DMS153 (cell line): ENCODE data around the gene OR10G4.
"Not testable (repeated sequence)": the region's sequence is repeated elsewhere in the genome, so short reads cannot be mapped to it uniquely, and the experiment has no call there.

ENCODE experiments used
- DNase-seq: peaks from one replicate; lab custom pipeline; 2025; lab: John Stamatoyannopoulos, UW

The OR10G4 gene, protein sequence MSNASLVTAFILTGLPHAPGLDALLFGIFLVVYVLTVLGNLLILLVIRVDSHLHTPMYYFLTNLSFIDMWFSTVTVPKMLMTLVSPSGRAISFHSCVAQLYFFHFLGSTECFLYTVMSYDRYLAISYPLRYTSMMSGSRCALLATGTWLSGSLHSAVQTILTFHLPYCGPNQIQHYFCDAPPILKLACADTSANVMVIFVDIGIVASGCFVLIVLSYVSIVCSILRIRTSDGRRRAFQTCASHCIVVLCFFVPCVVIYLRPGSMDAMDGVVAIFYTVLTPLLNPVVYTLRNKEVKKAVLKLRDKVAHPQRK

DNA sequence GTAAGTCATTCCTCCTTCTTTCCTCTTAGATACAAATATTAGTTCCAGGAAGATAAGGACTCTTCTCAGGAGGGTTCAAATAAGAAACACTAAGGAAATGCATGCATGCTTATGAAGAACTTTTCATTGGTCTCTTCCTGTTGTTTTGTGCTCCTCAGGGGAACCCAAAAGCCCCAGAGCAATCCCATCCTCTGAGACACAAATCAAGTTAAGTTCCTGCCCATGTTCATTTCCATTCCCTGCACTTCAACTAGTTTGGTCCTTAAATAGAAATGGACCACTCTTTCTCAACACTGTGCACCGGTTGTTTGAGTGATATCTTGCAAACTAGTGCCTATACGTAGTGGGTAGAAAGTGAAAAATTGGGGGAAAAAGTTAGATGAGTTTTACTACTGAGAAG, at the start of gene OR10G4:
OR10G4 (plus strand) TSS at position 301 of the 400 bp plus-strand sequence. CDS start 2,578 bp downstream, outside the sequence.
- no peak for DNase-seq

- DNase-seq = no peak
Measured at GRCh38 chr11:123973816-123974215, 39.0 kb upstream of the OR10G4 start.

DNA sequence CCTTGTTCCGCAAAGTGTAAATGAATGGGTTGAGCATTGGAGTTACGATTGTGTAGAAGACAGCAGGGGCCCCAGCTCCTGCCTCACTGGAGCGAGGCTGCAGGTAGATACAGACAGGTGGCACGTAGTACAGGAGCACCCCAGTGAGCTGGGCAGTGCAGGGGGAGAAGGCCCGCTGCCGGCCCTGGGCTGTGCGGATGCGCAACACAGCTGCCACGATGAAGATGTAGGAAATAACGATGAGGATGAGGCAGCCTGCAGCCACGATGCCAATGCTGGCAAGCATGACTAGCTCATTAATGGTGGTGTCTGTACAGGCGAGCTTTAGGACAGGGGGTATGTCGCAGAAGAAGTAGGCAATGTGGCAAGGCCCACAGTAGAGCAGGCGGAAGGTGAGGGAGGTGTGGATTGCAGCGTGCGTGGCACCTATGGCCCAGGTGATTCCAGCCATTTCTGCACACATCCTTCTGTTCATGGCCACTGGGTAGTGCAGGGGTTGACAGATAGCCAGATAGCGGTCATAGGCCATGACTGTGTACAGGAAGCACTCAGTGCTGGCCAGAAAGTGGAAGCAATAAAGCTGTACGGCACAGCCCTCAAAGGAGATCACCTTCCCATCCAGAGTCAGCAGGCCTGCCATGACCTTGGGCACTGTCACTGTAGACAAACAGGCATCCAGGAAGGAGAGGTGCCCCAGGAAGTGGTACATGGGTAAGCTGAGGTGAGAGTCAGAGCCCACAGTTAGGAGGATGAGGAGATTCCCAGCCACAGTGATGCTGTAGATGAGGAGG, 35.8 kb upstream of the OR10G4 start:
- no peak for DNase-seq

- no peak for DNase-seq
Measured at GRCh38 chr11:123977731-123978347, 35.0 kb upstream of the OR10G4 start, which contains the start of gene OR10S1. Gene OR10S1, minus strand, starts transcription at chr11:123977781. Its CDS starts 117 bp downstream, at chr11:123977664.

- no peak for DNase-seq
Measured at GRCh38 chr11:123979311-123979710, 33.5 kb upstream of the OR10G4 start.

DNA sequence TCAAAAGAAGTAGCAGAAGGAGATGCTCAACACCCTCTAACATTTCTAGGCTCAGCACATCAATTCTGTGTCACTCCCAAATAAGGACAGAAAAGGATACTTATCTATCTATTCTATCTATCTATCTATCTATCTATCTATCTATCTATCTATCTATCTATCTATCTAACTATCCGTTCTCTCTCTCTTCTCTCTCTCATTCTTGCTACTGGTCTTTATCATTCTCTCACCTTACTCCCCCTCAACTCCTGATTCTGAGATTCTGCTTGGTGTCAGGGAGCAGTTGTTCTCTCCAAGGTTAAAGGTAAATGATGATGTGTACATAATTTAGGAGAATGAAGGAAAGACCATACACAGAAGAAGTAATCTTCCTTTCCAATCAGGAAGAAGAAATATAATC, 17.7 kb upstream of the OR10G4 start, which contains the start of gene OR10G6:
OR10G6 (minus strand) TSS at position 43 of the 400 bp plus-strand sequence; CDS start at position 43, 0 bp downstream.
- DNase-seq = no peak

- not testable (repeated sequence) for DNase-seq
Measured at GRCh38 chr11:124015837-124016236, 3.0 kb downstream of the OR10G4 start.

GRCh38 chr11:124026498-124026897, 13.7 kb downstream of the OR10G4 start, which contains the start of gene OR10G8:
Gene OR10G8, plus strand, starts transcription at chr11:124026798. Its CDS starts 2,825 bp downstream, at chr11:124029623.
- no peak for DNase-seq

GRCh38 chr11:124036666-124037065, 23.9 kb downstream of the OR10G4 start:
- DNase-seq = no peak

DNA sequence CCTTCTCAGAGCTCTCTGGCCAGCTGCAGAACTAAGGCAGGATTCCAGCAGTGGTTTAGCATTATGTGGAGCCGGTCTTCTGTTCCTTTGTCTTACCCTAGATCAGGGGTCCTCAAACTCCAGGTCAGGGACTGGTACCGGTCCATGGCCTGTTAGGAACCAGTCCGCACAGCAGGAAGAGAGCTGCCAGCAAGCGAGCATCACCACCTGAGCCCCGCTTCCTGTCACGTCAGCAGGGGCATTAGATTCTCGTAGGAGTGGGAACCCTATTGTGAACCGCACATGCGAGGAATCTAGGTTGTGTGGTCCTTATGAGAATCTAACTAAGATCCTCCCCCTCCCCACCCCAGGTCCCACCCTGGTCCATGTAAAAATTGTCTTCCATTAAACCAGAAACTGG, 26.8 kb downstream of the OR10G4 start:
- no peak for DNase-seq

GRCh38 chr11:124041254-124041653, 28.5 kb downstream of the OR10G4 start, which contains the start of gene OR10G7:
Gene OR10G7, minus strand, starts transcription at chr11:124041325. Its CDS starts 2,324 bp downstream, at chr11:124039001.
- no peak for DNase-seq

- no peak for DNase-seq
Measured at GRCh38 chr11:124043420-124043819, 30.6 kb downstream of the OR10G4 start.

- no peak for DNase-seq
Measured at GRCh38 chr11:124050748-124051147, 38.0 kb downstream of the OR10G4 start.

DNA sequence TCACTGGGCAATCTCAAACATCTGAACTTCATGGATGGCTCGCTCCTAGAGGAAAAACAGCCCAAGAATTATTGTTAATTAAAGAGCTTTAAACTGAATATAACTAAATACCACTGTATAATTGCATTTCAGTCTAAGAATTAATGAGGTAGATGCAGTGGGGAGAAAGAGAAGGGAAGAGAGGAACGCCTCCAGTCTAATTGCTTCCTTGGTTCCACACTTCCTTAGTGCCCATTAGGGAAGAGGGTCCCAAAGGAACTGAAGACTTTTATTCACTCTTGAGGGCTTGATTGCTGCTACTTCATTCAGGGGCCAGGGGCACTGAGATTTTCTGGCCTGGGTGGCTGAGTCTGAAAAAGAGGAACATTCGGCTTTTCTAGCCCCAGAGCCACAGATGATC, 40.2 kb downstream of the OR10G4 start:
- DNase-seq = no peak
